ENCODE data around the gene AKAP9.
"Not testable (repeated sequence)": the region's sequence is repeated elsewhere in the genome, so short reads cannot be mapped to it uniquely, and the experiment has no call there.

AKAP9 gene

GRCh38 chr7:92134271-92135051 lies 193.8 kb downstream of the AKAP9 start, which contains the start of gene CYP51A1:
Gene CYP51A1, minus strand, starts transcription at chr7:92134477. Its CDS starts 113 bp downstream, at chr7:92134364.
- DNase-seq (ENCODE audit: low spot score) = peak; percentile 94

DNA sequence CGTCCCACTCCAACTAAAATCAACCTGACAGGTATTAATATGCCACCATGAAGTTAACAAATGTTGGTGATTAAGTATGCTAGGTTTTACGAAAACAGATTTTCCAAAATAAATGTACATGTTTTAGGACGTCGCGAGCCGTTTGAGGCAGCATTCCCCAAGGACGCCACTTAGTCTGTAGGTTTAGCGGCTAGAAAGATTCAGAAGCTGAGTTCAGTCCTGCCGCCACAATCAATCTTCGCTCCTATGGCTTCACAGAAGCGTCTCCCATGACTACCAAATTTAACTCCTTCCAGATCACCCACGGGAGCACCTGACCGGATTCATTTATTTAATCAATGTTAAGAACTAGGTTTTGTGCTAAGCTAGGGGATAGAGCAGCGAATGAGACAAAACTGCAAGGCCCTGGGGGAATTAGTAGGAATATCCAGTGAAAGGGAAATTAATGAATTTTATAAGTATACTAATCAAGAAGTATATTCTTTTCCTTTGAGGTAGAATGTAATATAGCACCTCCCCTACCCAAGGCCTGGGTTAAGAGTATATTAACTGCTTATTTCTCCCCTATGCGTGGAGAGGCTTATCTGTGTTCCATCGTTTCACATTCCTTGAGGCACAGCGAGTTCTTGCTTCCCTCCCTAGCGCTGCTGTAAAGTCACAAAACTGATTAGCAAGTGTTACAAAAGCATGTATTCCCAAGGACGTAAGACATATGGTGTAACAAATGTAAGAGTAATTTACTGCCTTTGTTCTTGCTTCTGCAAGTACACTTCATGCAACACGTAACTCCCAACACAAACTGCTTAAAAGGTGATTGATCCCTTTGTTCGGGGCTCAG lies 194.6 kb downstream of the AKAP9 start:
- DNase-seq (ENCODE audit: low spot score) = peak; percentile 56

DNA sequence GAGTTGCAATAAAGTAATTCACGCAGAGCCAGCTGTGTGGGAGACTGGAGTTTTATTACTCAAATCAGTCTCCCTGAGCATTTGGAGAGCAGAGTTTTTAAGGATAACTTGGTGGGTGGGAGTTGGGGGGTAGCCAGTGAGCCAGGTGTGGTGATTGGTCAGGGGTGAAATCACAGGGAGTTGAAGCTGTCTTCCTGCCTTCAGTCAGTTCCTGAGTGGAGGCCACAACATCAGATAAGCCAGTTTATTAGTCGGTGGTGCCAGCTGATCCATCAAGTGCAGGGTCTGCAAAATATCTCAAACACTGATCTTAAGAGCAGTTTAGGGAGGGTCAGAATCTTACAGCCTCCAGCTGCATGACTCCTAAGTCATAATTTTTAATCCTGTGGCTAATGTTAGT lies 196.9 kb downstream of the AKAP9 start:
- no peak for DNase-seq (ENCODE audit: low spot score)

DNA sequence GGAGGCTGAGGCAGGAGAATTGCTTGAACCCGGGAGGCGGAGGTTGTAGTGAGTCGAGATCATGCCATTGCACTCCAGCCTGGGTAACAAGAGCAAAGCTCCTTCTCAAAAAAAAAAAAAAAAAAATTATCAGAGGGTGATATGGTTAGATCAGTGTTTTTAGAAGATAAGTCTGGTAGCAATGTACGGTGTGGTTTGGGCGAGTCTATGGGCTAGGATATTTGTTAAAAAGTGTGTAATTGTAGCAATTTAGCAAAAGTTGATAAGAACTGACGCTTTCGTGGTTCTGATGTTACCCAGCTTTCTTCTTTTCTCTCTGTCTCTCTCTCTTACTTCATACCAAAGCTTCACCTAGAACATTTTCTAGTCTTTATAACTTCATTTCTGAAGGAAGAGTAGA lies 200.5 kb downstream of the AKAP9 start:
- no peak for DNase-seq (ENCODE audit: low spot score)

DNA sequence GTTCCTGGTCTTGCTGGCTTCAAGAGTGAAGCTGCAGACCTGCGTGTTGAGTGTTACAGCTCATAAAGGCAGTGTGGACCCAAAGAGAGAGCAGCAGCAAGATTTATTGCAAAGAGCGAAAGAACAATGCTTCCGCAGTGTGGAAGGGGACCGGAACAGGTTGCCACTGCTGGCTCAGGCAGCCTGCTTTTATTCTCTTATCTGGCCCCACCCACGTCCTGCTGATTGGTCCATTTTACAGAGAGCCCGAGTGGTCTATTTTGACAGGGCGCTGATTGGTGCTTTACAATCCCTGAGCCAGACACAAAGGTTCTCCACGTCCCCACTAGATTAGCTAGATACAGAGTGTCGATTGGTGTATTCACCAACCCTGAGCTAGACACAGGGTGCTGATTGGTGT lies 202.1 kb downstream of the AKAP9 start:
- not testable (repeated sequence) for DNase-seq (ENCODE audit: low spot score)

- DNase-seq (ENCODE audit: low spot score) = not testable (repeated sequence)
Measured at GRCh38 chr7:92143192-92143880, 202.7 kb downstream of the AKAP9 start.

DNA sequence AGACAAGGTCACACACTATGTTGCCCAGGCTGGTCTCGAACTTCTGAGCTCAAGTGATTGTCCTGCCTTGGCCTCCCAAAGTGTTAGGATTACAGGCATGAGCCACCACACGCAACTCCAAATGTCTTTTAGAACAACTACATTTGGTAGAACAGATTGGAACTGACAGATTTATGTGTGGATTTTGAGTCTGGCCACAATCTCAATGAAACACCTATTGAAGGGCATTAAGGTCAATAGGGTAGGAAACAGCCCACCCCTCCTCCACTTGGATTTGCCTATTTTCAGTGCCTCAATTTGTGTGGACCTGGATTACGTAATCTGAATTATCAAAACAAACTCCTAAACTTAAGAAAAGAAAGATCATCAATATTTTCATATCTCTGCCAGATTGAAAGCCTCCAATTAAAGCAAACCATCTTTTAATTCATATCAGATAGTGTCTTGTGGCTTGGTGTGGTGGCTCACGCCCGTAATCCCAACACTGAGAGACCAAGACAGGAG lies 209.1 kb downstream of the AKAP9 start:
- no peak for DNase-seq (ENCODE audit: low spot score)

DNA sequence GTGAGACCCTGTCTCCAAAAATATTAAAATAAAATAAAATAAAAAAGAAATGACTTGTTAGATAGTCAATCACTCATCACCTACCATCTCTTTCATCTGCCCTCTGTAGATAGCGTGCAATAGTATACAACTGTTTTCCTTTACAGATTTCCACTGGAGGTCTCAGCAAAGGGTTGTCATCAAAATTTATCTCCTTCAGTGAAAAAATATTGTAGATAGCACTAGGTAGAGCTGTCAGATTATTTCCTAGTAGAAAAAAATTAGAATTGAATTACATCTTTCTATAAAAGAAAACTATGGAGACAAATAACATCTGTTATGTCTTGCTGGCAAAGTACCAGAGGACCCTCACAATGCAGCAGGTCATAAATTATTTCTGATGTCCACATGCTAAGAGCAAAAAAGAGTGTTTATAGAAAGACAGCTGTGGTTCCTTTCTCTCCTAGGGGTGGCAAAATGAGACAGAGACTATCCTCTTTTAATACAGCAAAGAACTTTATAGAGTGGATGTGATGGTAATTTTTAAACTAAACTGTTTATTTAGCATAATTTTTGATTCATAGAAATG lies 209.9 kb downstream of the AKAP9 start:
- no peak for DNase-seq (ENCODE audit: low spot score)

DNA sequence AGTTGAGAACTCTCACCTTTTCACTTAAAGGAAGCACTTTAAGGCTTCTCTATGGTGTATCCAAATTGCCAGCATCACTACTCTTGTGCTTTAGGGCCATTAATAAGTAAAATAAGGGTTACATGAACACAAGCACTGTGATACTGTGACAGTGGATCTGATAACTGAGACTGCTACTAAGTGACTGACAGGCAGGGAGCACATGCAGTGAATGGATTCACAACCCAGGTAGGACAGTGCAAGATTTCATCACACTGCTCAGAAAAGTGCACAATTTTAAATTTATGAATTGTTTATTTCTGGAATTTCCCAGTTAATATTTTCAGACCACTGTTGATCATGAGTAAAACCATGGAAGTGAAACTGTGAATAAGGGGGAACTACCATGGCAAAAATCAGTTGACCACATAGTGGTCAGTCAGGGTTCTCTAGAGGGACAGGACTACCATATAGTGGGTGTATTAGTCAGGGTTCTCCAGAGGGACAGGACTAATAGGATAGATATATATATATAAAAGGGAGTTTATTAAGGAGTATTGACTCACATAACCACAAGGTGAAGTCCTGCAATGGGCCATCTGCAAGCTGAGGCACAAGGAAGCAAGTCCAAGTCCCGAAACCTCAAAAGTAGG lies 214.6 kb downstream of the AKAP9 start:
- DNase-seq (ENCODE audit: low spot score) = no peak

DNA sequence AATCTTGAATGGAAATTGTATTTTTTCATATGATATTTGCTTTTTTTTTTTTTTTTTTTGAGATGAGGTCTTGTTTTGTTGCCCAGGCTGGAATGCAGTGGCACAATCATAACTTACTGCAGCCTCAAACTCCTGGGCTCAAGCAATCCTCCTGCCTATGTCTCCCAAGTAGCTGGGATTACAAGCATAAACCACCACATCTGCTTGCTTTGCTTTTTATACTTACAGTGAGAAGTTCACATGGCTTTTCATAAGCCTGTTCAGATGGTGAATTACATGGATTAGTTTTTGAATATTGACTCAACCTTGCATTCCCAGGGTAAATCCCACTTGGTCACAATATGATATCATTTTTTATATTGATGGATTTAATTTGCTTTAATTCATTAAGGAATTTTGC lies 216.3 kb downstream of the AKAP9 start:
- DNase-seq (ENCODE audit: low spot score) = no peak

GRCh38 chr7:92158660-92159575 lies 218.3 kb downstream of the AKAP9 start:
- no peak for DNase-seq (ENCODE audit: low spot score)
